ENCODE measurements around the gene MTFMT. TPM values are rescaled to one million over a fixed set of nuclear protein-coding genes. Genes with fewer than 3 reads are reported as not detected.

The MTFMT gene
- total and polyA plus RNA-seq, 4 donors, result 5.0 to 15.0 (median 11.3) TPM

GRCh38 chr15:65051266-65051665, 21.8 kb upstream of the MTFMT start:
- Histone ChIP-seq H3K9ac (ENCODE audit: insufficient read depth in 1 of 2, low read length in 2 of 2) (no peak overlapping the region), H3K27me3 (ENCODE audit: control insufficient read depth in 3 of 3, insufficient read depth in 3 of 3, low read length in 2 of 3) (no peaks in the 10 kb centered on the region), H3K36me3 (ENCODE audit: control insufficient read depth in 4 of 4, insufficient read depth in 4 of 4, low read length in 4 of 4) (peaks cover 0 to 44% (median 15%) of the 10 kb centered on the region in 4 donors), H3K4me3 (no peak overlapping the region), H3K4me1 (ENCODE audit: control insufficient read depth in 5 of 5, insufficient read depth in 5 of 5, low read length in 5 of 5) (peaks cover 0 to 46% (median 14%) of the 10 kb centered on the region in 5 donors), H3K9me3 (ENCODE audit: control insufficient read depth in 4 of 4, insufficient read depth in 3 of 4, low read length in 3 of 4) (no peaks in the 10 kb centered on the region), H3K27ac (ENCODE audit: low read depth in 1 of 2, low read length in 1 of 2) (no peak overlapping the region)
- no peak for TF ChIP-seq CTCF (IDR thresholded peaks at IDR 0.05; ENCODE audit: control extremely low read depth, extremely low read depth)
- 85 to 87% methylated on average over 2 of the region's 2 CpGs for WGBS, 2 donors
- no peak for ATAC-seq (ENCODE audit: insufficient read depth, low FRiP score)
- no peak for DNase-seq

GRCh38 chr15:65050270-65050669, 20.8 kb upstream of the MTFMT start:
- Histone ChIP-seq H3K9me3 (ENCODE audit: control insufficient read depth in 4 of 4, insufficient read depth in 3 of 4, low read length in 3 of 4) (no peaks in the 10 kb centered on the region), H3K36me3 (ENCODE audit: control insufficient read depth in 4 of 4, insufficient read depth in 4 of 4, low read length in 4 of 4) (peaks cover 0 to 34% (median 13%) of the 10 kb centered on the region in 4 donors), H3K27ac (ENCODE audit: low read depth in 1 of 2, low read length in 1 of 2) (no peak overlapping the region), H3K4me1 (ENCODE audit: control insufficient read depth in 5 of 5, insufficient read depth in 5 of 5, low read length in 5 of 5) (peaks cover 3 to 41% (median 10%) of the 10 kb centered on the region in 5 donors), H3K4me3 (no peak overlapping the region), H3K9ac (ENCODE audit: insufficient read depth in 1 of 2, low read length in 2 of 2) (no peak overlapping the region), H3K27me3 (ENCODE audit: control insufficient read depth in 3 of 3, insufficient read depth in 3 of 3, low read length in 2 of 3) (no peaks in the 10 kb centered on the region)
- TF ChIP-seq CTCF (IDR thresholded peaks at IDR 0.05; ENCODE audit: control extremely low read depth, extremely low read depth), result no peak
- no peak for ATAC-seq (ENCODE audit: insufficient read depth, low FRiP score)
- DNase-seq, result no peak
- 33 to 35% methylated on average over 4 of the region's 4 CpGs for whole genome bisulfite sequencing, 2 donors

GRCh38 chr15:65049418-65049840, 20.0 kb upstream of the MTFMT start:
- H3K9ac ChIP-seq (ENCODE audit: insufficient read depth in 1 of 2, low read length in 2 of 2), result no peak overlapping the region
- no peaks in the 10 kb centered on the region for H3K9me3 ChIP-seq (ENCODE audit: control insufficient read depth in 4 of 4, insufficient read depth in 3 of 4, low read length in 3 of 4)
- 4 to 9% methylated on average over 19 of the region's 19 CpGs for WGBS, 2 donors
- H3K36me3 ChIP-seq (ENCODE audit: control insufficient read depth in 4 of 4, insufficient read depth in 4 of 4, low read length in 4 of 4), result peaks cover 0 to 31% (median 11%) of the 10 kb centered on the region in 4 donors
- ATAC-seq (ENCODE audit: insufficient read depth, low FRiP score) (peak; percentile 67), DNase-seq (peak; percentile 83 to 85 (median 83))
- no peak for TF ChIP-seq CTCF (IDR thresholded peaks at IDR 0.05; ENCODE audit: control extremely low read depth, extremely low read depth)
- H3K4me1 ChIP-seq (ENCODE audit: control insufficient read depth in 5 of 5, insufficient read depth in 5 of 5, low read length in 5 of 5), result peaks cover 5 to 39% (median 9%) of the 10 kb centered on the region in 5 donors
- H3K4me3 ChIP-seq, result no peak overlapping the region
- H3K27ac ChIP-seq (ENCODE audit: low read depth in 1 of 2, low read length in 1 of 2), result no peak overlapping the region
- H3K27me3 ChIP-seq (ENCODE audit: control insufficient read depth in 3 of 3, insufficient read depth in 3 of 3, low read length in 2 of 3), result no peaks in the 10 kb centered on the region

- no peak for ATAC-seq (ENCODE audit: insufficient read depth, low FRiP score)
- 68 to 83% methylated on average over 2 of the region's 2 CpGs for WGBS, 2 donors
- Histone ChIP-seq H3K36me3 (ENCODE audit: control insufficient read depth in 4 of 4, insufficient read depth in 4 of 4, low read length in 4 of 4) (peaks cover 0 to 24% (median 6%) of the 10 kb centered on the region in 4 donors), H3K9ac (ENCODE audit: insufficient read depth in 1 of 2, low read length in 2 of 2) (no peak overlapping the region), H3K27me3 (ENCODE audit: control insufficient read depth in 3 of 3, insufficient read depth in 3 of 3, low read length in 2 of 3) (no peaks in the 10 kb centered on the region), H3K4me3 (no peak overlapping the region), H3K9me3 (ENCODE audit: control insufficient read depth in 4 of 4, insufficient read depth in 3 of 4, low read length in 3 of 4) (no peaks in the 10 kb centered on the region), H3K4me1 (ENCODE audit: control insufficient read depth in 5 of 5, insufficient read depth in 5 of 5, low read length in 5 of 5) (peaks cover 5 to 33% (median 9%) of the 10 kb centered on the region in 5 donors), H3K27ac (ENCODE audit: low read depth in 1 of 2, low read length in 1 of 2) (no peak overlapping the region)
- TF ChIP-seq CTCF (IDR thresholded peaks at IDR 0.05; ENCODE audit: control extremely low read depth, extremely low read depth), result no peak
- peak in 2 of 3 donors; percentile 89 to 93 for DNase-seq
These were observed 18.8 kb upstream of the MTFMT start for GRCh38 chr15:65048241-65048640.

Measured in lung (tissue), 12 donors.